ENCODE results near the gene EXOSC2. TPM values are rescaled to one million over a fixed set of nuclear protein-coding genes. Genes with fewer than 3 reads are reported as not detected.
A peak's percentile ranks its signal among the peaks of the same experiment; 100 is the strongest.

Gene EXOSC2
- total and polyA plus RNA-seq, 2 of the 13 experiments (the other 11 are each of a cell fraction or from before 2014, with no cell fraction given), result 27.5 to 63.8 TPM

GRCh38 chr9:130740218-130741023, 46.8 kb downstream of the EXOSC2 start (continued):
- TF ChIP-seq, protein P1, sequence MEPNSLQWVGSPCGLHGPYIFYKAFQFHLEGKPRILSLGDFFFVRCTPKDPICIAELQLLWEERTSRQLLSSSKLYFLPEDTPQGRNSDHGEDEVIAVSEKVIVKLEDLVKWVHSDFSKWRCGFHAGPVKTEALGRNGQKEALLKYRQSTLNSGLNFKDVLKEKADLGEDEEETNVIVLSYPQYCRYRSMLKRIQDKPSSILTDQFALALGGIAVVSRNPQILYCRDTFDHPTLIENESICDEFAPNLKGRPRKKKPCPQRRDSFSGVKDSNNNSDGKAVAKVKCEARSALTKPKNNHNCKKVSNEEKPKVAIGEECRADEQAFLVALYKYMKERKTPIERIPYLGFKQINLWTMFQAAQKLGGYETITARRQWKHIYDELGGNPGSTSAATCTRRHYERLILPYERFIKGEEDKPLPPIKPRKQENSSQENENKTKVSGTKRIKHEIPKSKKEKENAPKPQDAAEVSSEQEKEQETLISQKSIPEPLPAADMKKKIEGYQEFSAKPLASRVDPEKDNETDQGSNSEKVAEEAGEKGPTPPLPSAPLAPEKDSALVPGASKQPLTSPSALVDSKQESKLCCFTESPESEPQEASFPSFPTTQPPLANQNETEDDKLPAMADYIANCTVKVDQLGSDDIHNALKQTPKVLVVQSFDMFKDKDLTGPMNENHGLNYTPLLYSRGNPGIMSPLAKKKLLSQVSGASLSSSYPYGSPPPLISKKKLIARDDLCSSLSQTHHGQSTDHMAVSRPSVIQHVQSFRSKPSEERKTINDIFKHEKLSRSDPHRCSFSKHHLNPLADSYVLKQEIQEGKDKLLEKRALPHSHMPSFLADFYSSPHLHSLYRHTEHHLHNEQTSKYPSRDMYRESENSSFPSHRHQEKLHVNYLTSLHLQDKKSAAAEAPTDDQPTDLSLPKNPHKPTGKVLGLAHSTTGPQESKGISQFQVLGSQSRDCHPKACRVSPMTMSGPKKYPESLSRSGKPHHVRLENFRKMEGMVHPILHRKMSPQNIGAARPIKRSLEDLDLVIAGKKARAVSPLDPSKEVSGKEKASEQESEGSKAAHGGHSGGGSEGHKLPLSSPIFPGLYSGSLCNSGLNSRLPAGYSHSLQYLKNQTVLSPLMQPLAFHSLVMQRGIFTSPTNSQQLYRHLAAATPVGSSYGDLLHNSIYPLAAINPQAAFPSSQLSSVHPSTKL (CRISPR knock-in tag; IDR thresholded peaks at IDR 0.05), result peak; percentile 42
- TF ChIP-seq FOXA3 (CRISPR knock-in tag; IDR thresholded peaks at IDR 0.05) (peak; percentile 52), SAP130 (CRISPR knock-in tag; IDR thresholded peaks at IDR 0.05; ENCODE audit: low read depth) (0 out of 2 replicates have a peak, but pooled peaks have one; percentile 28), BCL6 (CRISPR knock-in tag; IDR thresholded peaks at IDR 0.05) (no peak), FOSL2 (CRISPR knock-in tag; IDR thresholded peaks at IDR 0.05) (peak; percentile 37; the same call in 1 of the 2 replicates), ZMYM3 (CRISPR knock-in tag; IDR thresholded peaks at IDR 0.05) (peak; percentile 35; the same call in 1 of the 2 replicates), SOX5 (CRISPR knock-in tag; IDR thresholded peaks at IDR 0.05; ENCODE audit: borderline replicate concordance) (peak; percentile 20; the same call in 1 of the 2 replicates), PAXIP1 (CRISPR knock-in tag; conservative IDR thresholded peaks at IDR 0.05) (no peak), ZC3H4 (CRISPR knock-in tag; IDR thresholded peaks at IDR 0.05; ENCODE audit: borderline replicate concordance) (no peak), FOXA1 (IDR thresholded peaks at IDR 0.05) (no peak), FOXA1 (CRISPR knock-in tag; IDR thresholded peaks at IDR 0.05) (0 out of 2 replicates have a peak, but pooled peaks have one; percentile 52), SP4 (CRISPR knock-in tag; IDR thresholded peaks at IDR 0.05) (no peak), JDP2 (CRISPR knock-in tag; IDR thresholded peaks at IDR 0.05; ENCODE audit: borderline replicate concordance) (no peak), CCDC6 (CRISPR knock-in tag; IDR thresholded peaks at IDR 0.05) (no peak), RARG (CRISPR knock-in tag; IDR thresholded peaks at IDR 0.05; ENCODE audit: low read depth) (no peak), GATAD2A (CRISPR knock-in tag; IDR thresholded peaks at IDR 0.05) (peak; percentile 53)
- TF ChIP-seq, protein P2, sequence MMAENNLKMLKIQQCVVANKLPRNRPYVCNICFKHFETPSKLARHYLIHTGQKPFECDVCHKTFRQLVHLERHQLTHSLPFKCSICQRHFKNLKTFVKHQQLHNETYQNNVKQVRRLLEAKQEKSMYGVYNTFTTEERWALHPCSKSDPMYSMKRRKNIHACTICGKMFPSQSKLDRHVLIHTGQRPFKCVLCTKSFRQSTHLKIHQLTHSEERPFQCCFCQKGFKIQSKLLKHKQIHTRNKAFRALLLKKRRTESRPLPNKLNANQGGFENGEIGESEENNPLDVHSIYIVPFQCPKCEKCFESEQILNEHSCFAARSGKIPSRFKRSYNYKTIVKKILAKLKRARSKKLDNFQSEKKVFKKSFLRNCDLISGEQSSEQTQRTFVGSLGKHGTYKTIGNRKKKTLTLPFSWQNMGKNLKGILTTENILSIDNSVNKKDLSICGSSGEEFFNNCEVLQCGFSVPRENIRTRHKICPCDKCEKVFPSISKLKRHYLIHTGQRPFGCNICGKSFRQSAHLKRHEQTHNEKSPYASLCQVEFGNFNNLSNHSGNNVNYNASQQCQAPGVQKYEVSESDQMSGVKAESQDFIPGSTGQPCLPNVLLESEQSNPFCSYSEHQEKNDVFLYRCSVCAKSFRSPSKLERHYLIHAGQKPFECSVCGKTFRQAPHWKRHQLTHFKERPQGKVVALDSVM (CRISPR knock-in tag; IDR thresholded peaks at IDR 0.05), result no peak
- TF ChIP-seq, protein P3, sequence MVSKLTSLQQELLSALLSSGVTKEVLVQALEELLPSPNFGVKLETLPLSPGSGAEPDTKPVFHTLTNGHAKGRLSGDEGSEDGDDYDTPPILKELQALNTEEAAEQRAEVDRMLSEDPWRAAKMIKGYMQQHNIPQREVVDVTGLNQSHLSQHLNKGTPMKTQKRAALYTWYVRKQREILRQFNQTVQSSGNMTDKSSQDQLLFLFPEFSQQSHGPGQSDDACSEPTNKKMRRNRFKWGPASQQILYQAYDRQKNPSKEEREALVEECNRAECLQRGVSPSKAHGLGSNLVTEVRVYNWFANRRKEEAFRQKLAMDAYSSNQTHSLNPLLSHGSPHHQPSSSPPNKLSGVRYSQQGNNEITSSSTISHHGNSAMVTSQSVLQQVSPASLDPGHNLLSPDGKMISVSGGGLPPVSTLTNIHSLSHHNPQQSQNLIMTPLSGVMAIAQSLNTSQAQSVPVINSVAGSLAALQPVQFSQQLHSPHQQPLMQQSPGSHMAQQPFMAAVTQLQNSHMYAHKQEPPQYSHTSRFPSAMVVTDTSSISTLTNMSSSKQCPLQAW (CRISPR knock-in tag; IDR thresholded peaks at IDR 0.05), result no peak
